C4-2B (cell line): ENCODE results near the gene FNDC11.

Experiments used
- ZFX ChIP-seq: fragments of 450-650 bp; IDR thresholded peaks from 2 replicates; pipeline ENCODE4 v1.6.1; 2017
- TF ChIP-seq, protein P1 (sequence below): fragments of 450-650 bp; conservative IDR thresholded peaks from 2 replicates; pipeline ENCODE4 v1.5.1; 2017; ENCODE audit warnings: mild to moderate bottlenecking

DNA sequence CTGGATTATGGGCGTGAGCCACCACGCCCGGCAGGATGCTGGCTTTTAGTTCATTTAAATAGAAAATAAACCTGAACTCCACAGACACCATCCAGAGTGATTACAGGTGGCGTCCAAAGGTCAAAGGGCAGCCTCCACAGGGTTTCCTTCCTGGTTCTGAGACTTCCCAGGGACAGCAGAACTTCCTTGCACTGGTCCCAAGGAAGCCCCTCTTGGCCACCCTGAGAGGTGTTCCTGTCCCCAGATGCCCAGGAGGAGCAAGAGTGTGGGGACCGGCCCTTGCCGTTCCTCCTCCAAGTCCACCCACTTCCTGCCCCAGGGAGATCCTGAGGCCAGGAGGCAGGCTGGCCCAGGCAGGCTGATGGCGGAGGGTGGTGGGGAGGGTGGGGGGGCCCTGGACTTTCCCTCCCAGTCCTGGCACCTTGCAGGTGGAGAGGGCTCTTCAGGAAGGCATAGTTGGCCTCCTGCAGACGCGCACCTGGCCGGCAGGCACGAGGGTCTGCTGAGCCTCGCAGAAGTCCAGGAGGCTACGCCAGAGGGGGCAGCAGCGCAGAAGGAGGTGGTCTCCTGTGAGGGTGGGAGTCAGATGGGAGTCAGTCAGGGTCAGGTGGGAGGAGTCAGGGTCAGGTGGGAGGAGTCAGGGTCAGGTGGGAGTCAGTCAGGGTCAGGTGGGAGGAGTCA, 5.0 kb downstream of the FNDC11 start:
- TF ChIP-seq, protein P1, sequence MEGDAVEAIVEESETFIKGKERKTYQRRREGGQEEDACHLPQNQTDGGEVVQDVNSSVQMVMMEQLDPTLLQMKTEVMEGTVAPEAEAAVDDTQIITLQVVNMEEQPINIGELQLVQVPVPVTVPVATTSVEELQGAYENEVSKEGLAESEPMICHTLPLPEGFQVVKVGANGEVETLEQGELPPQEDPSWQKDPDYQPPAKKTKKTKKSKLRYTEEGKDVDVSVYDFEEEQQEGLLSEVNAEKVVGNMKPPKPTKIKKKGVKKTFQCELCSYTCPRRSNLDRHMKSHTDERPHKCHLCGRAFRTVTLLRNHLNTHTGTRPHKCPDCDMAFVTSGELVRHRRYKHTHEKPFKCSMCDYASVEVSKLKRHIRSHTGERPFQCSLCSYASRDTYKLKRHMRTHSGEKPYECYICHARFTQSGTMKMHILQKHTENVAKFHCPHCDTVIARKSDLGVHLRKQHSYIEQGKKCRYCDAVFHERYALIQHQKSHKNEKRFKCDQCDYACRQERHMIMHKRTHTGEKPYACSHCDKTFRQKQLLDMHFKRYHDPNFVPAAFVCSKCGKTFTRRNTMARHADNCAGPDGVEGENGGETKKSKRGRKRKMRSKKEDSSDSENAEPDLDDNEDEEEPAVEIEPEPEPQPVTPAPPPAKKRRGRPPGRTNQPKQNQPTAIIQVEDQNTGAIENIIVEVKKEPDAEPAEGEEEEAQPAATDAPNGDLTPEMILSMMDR, result no peak
- TF ChIP-seq ZFX, result no peak
